OCI-LY3 (cell line): ENCODE data around the gene DOHH.

Experiments used
- CTCF ChIP-seq: fragments of 200-600, 300-600 bp; sonication (generic); IDR thresholded peaks from 2 replicates; pipeline ENCODE4 v1.5.1; 2014; ENCODE audit warnings: antibody characterized with exemption, low read length, low read depth
- EZH2phosphoT487 ChIP-seq: fragments of 200-600 bp; shearing (Covaris generic); IDR thresholded peaks from 2 replicates; pipeline ENCODE4 v1.6.1; 2018; ENCODE audit warnings: antibody characterized with exemption, mixed run types, low read depth

- TF ChIP-seq CTCF (no peak), EZH2phosphoT487 (no peak)
Observed at GRCh38 chr19:3458229-3459088, 42.0 kb downstream of the DOHH start.
